Fibroblast of upper back skin (primary cell): Measurements from ENCODE around the gene PGBD5.

Source experiments
- DNase-seq: peaks from one replicate; pipeline ENCODE4 v3.0.0-alpha.2; 2013

PGBD5 gene

DNA sequence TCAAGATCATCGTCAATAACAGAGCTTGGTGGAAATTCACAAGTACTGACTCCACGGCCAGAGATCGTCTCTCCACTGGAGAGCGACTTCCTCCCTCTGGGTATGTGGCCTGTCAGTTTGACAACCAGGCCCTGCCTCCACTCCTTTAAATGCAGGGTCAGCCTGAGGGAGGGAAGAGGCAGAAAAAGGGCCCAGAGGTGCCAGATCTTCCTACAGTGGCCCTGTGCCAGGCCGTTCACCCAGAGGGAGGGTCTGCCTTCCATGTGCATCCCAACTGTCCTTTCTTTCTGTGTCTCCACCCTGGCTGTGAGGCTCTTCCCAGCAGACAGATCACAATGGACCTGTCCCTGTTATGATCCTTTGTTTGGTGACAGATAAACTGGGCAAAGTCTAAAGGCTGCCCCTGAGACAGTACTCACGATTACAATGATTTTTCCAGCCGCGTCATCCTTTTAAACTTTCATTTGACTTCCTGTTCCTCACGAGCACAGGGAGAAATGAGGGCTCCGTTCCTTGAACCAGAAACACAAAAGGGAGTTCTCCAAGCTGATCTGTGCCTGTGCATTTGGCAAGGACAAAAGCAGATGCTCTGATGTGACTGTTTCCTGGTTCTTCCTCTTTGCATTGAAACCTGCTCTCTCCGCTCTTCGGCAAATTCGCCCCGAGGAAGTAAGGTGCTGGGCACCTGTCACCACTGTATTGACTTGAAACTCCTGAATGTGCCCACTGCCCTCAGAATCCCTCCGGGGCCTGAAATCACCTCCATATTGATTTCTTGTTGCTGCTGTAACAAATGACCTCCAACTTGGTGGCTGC is 126.7 kb downstream of the PGBD5 start:
- no peak for DNase-seq

DNA sequence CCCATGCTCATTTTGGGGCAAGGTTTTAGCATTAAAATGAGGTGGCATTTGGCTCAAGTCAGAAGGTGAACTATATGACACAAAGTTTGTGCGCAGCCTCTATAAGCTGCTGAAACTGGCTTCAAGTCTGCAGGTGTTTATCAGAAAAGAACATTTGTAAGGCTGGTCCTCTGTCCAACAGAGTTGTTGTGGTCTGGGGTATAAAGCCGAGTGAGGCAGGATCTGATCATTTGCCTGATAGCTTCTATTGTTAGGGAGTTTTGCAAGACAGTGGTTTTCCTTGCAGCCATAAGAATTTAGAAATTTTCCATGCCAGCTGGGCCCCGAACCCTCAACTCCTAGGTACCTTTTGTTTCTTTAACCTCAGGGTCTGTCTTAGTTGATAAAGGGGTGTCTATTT is 130.8 kb downstream of the PGBD5 start:
- no peak for DNase-seq

DNA sequence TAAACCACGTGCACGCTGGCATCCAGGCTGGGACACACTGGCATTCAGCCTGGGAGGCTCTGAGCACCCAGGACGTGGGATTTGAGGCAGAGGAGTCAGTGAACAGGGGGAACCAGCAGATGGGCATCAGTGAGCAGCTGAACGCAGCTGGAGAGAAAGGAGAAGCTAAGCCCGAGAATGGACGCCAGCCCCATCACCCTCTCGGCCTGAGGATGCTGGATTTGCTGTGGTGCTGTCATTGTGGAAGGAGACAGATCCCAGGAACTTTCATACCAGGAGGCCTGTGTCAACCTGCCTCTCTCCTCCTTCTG is 132.8 kb downstream of the PGBD5 start:
- DNase-seq, result no peak

DNA sequence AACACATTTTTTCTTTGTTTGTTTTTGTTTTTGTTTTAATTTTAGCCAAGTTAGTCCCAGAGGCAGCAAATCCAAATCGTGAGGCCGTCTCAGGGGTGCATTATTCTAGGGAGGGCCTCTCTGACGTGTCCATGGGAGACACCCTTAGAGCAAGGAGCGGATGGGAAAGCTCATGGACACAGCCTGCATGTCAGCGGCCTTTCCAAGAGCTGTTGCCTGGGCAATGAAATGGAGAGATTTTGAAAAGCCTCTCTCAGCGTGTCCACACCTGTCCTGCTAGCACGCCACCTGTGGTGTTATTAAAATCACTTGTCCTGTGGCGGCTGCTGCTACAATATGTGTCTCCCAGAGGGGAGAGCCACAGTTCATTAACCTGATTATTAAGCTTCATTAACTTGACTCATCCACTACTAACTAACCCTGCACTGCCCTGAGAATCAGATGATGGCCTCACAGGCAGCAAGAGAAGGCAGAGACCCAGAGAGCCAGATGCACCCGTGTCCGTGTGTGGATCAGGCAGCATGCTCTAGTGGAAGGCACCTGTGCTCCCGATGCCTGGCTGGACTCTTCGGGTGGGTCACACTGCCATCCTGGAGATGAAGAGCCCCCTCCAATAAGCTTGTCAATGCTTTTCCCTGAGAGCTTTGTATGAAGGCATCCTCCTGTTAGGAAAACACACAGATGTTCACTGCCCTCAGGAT is 133.3 kb downstream of the PGBD5 start:
- DNase-seq, result no peak

DNA sequence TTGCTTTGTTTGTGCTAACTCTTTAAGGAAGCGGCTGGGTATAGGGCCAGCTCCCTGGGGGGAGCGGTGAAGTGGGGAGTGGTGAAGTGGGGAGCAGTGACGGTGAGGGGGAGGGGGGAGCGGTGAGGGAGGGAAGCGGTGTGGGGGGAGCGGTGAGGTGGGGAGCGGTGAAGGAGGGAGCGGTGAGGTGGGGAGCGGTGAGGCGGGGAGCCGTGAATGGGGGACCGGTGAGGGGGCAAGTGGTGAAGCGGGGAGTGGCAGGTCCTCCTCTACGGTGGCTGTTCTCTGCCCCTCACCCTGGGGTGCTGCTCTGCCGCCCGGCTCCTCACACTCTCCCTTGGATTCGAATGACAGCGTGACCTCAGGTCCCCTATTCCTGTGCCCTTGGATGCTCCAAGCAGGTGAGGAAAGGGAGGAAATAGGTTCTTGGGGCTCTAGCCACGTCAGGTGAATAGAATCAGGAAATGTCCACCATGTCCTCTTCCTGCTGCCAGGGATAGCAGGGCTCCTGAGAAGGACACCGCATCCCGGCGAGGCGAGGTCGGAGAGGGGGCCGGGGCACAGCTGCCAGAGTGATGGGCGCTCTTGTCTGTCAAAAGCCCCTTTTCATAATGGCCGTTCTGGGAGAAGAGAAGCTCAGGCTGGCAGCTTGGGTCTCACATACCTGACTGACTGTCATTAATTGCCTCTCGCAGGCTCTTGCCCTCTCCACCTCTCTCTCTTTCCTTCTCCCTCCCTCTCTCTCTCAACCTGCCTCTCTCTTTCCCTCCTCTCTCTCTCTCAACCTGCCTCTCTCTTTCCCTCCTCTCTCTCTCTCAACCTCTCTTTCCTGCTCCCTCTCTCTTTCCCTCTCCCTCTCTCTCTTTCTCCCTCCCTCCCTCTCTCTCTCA is 134.2 kb downstream of the PGBD5 start:
- DNase-seq, result no peak

DNA sequence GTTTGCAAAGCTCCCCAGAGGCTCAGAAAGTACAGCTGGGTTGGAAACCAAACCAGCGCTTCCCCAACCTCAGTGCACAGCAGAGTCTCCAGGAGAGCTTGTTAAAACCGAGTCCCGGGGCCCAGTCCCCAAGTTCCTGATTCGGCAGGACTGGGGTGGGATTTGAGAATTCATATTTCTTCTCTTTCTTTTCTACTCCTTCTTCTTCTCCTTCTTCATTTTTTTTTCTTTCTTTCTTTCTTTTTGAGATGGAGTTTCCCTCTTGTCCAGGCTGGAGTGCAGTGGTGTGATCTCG is 136.8 kb downstream of the PGBD5 start:
- DNase-seq, result no peak

DNA sequence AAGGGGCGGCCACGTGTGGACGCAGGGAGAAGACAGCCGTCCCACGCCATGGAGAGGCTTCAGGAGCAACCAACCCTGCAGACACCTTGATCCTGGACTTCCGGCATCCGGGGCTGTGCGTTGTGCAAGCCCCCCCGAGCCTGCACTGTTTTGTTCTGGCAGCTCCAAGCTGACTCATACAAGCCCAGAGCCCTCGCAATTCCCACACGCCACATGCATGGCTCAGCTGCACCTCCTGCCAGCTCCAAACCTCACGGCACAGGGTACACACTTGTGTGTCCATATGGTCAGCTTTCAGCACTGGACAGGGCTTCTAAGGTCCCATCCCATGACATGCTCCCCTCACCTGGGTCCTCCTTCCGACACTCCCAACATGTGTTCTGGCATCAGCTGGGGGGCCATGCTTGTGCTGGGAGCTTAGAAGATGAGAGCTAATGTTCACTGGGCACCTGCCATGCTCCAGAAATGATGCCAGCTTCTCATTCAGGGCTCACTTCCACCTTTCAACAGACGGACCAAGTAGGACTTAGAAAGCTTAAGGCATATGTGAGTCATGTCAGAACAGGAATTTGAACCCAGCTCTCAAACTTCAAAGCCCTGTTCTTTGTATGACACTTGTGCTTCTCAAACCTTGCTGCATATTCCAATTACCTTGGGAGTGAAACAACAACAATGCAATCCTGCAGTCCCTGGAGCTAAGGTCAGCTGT is 137.3 kb downstream of the PGBD5 start:
- DNase-seq, result peak; percentile 7

DNA sequence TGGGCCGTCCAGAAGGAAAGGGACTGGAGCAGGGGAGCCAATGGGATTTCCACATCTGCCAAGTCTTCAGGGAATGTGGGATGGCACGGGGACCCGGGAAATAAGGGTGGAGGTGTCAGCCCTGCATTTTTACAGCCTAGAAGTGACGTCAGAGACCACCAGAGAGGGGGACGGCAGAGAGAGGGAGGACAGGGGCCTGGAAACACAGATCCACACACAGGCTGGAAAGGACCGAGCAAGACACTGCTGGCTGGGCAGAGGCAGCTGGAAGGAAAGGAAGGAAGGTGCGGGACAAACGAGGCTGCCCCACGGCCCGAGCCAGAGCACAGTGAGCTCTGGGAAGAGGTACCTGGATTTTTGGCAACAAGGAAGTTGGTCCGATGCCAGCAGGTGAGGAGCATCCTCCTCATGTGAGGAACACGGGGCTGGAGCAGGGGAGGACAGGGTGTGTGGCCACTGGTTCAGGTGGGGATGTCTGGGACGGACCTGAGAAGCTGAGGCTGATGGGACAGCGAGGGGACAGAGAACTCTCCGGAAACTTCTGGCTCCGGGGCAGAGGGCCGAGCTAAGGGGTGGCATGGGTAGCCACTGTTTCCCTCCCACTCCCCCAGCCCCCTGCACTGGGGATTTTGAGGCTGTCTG is 138.3 kb downstream of the PGBD5 start:
- no peak for DNase-seq

DNA sequence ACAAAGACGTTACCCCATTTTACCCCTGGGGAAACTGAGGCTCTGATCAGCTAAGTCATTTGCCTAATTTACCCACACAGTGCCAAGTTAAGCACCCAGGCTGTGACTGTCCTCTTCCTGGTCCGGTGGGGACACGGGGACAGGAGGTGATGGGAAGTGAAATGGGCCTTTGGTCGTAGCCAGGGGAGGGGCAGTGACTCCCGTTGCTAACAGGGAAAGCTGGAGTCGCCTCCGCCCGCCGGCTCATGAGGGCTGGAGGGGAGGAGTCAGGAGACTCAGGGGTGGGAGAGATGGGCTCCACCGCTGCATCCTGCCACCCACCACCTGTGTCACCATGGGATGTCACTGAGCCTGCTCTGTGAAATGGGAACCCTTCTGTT is 139.3 kb downstream of the PGBD5 start:
- no peak for DNase-seq

DNA sequence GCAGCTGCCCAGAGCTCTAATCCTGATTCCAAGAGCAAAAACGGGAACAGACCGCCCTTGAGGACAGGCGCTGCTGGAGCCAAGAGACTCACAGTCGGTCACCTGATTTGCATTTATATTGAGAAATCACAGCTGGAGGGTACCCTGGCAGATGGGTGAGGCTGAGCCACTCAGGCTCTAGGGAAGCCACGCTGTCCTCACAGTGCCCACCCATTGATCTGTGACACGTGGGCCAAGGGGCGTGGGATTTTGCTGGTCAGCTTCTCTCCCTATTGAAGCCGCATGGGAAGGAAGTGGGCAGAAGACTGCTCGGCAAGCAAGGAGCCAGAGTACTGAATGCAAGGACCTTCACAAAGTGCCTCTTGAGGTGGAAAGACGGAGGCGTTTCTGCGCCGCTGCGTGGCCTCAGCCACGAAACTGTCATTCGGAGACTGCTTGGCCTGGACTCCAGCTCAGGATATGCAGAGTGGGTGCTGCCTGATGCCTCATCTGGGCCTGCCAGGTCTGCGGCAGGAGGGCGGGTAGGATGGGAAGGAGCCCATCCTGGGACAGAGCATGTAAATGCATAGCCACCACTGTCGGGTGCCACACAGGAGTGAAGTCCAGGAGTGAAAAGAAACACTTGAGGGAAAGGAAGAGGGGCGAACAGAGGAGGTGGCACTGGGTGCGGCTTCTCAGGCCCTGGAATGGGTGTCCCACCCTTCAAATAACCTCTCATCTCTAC is 139.8 kb downstream of the PGBD5 start:
- no peak for DNase-seq

DNA sequence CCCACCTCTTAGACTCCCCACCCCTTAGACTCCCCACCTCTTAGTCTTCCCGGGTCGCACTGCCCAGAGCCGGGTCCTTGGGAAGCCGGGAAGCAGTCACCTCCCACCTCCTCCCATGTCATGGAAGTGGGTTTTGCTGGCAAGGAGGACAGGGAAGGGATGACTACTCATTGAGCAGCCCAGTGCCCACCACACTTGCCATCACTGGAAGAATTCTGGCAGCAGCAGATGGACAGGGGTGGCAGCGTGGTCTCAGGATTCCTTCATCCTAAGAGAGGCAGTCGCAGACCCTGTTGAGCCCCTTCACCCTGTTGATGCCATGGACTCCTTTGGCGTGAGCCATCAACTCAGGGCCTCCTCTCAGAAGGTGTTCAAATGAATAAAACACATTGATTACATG is 140.8 kb downstream of the PGBD5 start:
- DNase-seq, result no peak

DNA sequence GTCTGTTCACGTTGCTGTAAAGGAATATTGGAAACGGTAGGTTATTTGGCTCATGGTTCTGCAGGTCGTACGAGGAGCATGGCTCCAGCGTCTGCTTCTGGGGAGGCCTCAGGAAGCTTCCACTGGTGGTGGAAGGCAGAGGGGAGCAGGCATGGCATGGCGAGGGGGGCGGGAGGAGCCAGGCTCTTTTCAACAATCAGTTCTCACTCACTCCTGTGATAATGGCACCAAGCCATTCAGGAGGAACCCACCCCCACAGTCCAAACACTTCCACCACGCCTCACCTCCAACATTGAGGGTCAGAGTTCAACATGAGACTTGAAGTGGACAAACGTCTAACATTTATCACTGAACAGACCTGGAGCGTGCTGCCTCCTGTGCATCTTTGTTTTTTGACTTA is 141.2 kb downstream of the PGBD5 start:
- DNase-seq, result no peak

DNA sequence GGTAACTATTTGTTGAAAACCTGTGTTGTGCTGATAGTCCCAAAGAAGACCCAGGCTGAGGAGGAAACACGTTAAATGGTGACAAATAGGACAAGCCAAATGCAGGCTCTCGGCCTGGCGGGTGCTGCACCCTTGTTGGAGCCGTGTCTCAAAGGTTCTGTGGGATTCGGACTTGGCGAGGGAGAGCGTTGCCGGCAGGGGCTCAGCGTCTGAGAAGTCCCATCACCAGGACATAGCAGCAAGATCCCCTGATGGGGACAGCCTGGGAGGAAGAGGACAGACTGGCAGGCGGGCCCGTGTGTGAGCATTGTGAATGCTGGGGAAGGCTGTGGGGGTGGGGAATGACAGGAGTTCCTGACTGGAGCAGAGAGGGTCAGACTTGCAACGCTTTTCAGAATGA is 142.5 kb downstream of the PGBD5 start:
- DNase-seq, result no peak

DNA sequence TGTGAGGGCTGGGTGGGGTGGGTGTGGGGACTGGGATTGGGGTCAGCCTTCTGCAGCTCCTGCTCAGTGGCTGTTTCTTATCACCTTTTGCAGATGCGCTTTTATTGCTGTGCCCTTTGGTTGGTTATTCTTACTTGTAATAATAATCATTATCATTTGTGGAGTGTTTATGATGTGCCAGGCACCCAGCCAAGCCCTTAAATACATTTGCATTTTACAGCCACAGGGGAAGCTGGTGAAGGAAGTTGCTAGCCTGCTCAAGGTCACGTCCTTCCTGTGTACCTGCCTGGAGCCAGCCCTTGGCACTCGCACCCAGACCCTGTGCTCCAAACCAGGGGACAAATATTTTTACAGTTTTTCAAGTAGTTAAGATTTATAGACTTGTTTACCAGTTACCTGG is 144.0 kb downstream of the PGBD5 start:
- DNase-seq, result no peak

DNA sequence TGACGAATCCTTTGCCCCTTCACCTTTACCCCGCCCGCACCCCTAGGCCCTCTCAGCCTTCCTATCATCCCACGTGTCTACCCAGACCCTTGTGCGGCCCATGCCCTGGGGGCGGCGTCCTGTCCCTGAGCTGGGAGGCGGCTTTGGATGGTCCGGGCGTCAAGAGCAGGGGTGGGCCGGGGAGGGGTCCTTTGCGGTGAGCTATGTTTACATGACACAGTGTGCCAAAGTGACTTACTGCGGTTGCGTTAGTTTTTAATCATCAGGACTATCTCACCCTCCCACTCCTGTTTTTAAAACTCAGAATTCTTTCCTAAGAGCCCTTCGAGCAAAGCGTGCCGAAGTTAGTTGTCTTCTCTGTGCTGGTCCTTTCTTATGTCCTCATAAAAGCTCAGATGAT is 144.6 kb downstream of the PGBD5 start:
- no peak for DNase-seq

DNA sequence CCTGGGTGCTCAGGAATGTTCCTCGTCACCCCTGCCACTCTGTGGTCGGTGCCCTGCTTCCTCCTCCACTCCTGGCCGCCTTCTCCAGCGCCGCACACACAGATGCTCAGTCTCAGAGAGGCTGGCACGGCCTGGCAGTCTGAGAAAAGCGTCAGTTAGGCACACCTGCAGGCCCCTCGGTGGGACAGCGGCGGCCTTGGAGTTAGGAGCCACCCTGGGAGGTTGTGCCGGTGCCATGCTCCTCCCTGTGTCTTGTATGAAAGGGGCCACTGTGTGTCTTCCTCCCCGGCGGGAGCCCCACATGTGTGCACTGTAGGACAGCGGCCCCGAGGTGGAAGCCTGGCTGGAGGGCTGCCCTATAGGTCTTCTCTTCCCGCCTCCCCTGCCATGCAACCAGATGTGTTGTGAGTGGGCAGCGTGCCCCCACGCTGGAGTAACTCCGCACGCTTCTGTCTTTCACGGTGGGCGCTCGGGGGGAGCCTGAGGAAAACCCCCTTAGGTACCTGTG is 145.2 kb downstream of the PGBD5 start:
- no peak for DNase-seq

DNA sequence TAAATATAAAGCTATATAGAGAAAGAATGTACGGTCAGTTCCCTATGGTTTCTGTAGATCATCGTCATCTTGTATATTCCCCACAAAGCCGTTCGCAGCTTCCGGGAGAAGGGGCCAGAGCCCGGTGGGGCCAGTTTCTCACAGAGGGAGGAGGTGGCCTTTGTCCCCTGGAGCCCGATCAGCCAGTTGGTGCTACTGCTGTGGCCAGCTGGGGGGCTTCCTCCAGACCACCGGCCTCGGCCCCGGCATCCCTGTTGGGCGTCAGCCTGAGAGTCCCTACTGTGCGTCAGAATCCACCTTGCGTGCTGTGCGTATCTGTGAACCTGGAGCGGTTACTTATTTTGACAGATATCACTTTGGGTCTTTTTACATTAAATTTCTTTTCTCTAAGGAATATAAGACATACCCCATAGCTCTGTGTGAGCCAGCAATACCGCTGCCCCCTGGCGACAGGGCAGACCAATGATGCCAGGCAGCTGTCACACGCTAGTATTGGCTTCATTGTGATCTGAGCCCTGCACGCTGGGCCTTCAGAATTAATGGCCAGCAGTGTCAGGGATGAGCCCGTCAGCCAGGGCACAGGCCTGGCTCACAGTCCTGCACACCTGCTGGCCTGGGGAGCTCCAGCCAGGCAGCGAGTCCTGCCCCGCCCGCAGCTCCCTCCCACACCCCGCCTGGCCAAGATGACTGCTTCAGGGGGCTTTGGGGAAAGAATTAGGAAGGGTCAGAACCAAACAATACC is 145.9 kb downstream of the PGBD5 start:
- no peak for DNase-seq

DNA sequence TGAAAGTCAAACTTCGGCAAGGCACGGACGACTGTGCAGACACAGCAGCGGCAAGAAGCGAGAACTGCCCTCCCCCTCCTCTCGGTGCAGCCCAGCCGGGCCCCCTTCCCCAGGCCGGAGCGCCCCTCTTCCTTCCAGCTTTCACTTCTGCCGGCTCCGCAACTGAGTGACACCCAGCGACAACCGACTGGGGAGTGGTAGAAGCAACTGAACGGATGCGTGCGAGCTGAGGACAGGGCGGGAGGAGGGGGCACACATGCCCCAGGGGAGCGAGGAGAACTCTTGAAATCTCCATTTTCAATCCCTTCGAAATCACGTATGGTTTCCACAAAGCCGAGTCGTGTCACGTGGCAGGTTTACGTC is 146.6 kb downstream of the PGBD5 start:
- DNase-seq, result no peak

DNA sequence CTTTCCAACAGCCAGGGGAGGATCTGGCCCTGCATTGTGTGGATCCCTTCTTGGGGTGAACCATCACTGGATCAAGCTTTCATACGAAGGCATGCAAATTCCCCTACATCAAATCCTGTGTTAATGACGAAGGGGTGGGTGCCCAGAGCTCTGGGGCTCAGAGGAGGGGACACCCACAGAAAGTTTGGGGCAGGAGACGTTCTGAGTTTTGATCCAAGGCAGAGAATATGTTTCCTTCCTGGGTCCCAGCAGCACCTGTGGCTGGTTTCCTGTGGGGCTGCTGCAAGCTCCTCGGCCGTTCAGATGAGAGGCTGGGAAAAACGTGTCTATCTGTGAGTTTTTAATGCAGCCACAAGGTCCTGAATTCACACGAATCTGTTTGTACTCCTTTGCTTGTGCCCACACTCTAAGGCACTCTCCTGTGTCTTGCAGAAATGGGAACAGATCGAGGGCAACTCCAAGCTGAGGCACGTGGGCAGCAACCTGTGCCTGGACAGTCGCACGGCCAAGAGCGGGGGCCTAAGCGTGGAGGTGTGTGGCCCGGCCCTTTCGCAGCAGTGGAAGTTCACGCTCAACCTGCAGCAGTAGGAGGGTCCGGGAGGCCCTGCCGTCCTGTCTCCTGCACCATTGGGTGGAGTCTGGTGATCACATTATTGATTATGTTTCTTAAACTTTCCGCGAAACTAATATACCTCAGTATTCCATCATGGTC is 147.1 kb downstream of the PGBD5 start:
- DNase-seq, result no peak

DNA sequence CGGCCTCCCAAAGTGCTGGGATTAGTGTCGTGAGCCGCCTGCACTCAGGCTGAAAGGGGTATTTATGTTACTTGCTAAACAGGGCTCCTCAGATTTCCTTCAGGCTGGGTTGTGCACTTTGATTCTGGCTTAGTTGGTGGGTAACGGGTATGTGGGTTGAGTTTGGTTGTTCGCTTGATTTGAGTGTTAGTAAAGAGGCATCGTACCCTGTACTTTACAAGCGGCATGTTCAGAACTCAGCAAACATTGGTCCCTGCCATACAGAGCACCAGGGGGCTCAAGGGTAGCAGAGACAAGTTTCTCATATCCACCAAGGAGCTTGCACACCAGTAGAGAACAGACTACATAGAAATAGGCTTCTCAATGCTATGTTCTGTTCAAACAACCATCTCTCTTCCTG is 147.8 kb downstream of the PGBD5 start:
- no peak for DNase-seq
